CD4-positive, alpha-beta T cell treated with Interferon gamma for 1 hour (primary cell): ENCODE data around the gene MRGPRE.

Experiments used
- DNase-seq: peaks from one replicate; pipeline ENCODE4 v3.0.0-alpha.2; 2020

Gene MRGPRE

DNA sequence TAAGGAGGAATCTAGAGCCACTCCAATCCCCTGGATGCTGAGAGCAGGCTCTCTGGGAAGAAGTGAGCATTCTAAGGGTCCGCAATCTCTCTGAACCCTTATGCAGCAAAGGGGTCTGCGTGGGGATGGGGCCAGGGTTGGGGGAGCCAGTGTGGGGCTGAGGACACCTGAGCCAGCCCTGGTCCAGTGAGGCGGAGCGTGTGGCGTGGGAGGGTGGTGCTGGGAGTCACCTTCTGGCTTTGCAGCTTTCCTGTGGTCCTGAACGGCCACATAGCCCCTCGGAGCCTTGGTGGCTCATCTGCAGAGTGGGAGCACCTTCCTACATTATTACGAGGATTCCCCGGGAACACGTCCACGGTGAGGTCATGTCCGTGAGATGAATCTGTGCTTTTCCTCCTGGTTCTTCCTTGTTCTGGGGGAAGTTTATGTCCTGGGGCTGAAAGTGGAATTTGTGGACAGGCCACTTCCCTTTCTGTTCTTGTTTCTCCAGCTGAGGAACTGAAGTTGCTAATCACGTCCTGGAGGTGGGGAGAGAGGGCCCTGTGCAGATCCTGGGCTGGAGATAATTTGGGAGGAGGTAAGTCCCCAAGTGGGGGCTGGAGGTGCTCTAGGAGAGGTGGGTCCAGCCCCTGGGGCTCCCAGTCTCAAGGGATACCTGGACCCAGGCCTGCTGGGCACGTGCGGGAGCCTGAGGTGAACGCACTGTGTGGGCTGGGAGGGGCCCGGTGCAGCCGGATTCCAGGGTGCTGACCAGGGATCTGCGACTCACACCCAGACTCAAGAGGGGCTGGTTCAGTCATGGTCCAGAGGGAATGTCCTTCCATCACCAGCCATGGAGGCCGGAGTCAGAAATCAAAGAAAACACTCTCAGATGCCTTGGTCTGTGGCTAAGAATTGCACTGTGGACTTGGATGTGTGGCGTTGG lies 6.1 kb downstream of the MRGPRE start:
- DNase-seq, result no peak

DNA sequence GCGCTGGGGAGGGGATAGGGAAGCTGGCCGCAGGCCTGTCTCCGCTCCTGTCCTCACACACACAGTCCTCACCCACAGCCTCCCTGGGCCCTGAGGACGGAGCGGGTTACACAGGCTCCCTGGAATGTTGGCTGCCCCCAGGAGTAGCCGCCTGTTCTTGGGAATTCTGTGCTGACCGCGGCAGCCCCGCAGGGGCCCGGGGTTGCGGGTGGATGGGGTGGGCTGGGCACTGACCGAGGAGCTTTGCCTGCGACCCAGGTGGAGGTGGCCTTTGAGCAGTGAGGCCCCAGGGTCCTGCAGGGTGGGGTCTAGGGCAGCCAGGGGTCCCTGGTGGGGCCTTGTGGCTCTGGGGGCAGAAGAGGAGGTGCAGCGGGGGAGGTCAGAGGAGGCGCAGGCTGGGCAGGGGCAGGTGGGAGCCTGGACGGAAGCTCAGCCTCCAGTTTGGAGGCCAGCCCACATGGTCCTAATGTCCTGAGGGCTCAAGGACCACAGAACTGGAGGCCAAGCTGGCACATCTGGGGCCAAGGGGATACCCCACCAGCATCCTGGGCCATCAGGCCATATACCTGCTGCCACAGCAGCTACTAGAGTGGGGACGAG lies 7.0 kb downstream of the MRGPRE start:
- no peak for DNase-seq

DNA sequence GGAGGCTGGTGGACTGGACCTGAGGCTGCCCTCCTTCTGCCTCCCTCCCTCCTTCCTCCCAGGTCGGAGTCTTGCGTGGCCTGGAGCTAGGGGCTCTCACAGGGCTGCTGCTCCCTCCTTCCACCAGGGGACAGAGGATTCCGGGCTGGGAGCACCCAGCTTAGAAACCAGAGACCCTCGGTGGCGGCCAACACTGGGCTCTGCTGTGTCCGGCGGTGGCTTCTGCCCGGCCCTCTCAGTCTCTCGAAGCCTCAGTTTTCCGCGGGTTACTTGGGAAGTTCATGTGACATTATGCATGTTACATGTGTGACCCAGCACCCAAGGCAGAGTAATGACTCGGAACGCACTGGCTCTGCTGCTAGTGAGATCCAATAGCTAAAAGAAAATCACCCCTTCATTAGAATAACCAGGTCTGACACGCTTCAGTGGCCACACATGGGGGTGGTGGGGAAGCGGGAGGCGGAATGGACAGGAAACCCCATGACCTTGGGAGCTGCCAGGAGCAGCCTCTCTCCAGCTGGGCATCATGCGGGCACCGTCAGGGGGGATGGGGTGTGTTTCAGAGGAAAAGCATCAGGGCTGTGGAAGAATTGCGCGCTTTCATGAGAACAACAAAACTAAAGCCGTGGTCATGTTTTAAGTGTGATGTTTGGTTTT lies 7.7 kb downstream of the MRGPRE start:
- DNase-seq, result no peak

DNA sequence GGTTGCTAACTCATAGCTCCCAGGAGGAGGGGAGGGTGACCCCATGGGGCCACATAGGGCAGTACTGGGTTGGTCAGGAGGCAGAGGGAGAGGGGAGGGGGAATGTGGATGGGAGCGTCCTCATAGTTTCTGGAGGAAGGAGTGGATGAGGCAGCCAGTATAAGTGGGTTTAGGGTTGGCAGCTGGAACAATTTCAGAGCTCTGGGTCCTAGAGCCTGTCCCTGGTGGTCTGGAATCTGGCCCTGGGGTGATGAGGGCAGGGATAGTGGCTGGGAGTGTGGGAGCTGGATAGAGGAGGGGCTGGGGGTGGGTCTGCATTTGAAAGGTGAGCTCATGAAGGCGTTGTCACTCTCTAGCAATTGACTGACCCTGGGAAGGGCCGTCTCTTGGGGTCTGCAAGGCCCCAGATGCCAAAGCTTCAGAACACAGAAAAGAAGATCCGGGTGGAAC lies 8.3 kb downstream of the MRGPRE start:
- DNase-seq, result no peak

DNA sequence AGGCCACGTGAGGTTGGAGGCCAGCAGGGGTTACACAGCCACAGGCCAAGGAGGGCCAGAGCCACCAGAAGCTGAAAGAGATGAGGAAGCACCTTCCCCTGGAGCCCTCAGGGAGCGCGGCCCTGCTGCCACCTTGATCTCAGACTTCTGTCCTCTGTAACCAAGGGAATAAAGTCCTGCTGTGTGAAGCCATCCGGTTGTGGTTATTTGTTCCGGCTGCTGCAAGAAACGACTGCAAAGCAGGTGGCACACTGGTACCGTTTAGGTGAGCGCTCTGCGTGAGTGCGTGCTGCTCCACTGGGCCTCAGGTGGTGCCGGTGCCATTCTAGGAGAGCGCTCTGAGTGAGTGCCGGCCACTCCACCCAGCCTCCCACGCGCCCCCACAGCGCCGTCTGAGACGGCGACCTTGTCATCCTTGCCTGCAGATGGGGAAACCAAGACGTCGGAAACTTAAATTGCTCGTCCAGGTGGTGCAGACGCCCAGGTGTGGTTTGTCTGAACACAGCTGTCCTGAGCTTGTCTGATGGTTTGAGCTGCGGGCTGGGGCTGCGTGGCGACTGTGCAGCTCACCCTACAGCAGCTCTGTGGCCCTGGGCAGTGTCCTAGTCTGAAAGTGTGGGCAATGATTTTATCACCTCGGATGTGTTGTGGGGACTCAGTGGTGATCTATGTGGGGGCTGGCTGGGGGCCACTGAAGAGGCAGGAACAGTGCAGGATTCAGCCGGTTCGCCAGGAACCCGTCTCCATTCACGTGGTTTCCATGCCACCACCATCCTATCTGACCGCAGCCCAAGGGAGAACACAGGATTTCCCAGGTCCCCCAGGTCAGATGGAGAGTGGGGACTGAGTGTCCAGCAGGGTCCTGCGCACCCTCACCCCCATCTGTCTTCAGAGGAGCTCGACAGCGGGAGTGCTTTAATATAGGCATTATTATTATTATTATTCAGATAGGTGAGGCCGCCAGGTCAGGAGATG lies 9.0 kb downstream of the MRGPRE start:
- DNase-seq, result no peak

DNA sequence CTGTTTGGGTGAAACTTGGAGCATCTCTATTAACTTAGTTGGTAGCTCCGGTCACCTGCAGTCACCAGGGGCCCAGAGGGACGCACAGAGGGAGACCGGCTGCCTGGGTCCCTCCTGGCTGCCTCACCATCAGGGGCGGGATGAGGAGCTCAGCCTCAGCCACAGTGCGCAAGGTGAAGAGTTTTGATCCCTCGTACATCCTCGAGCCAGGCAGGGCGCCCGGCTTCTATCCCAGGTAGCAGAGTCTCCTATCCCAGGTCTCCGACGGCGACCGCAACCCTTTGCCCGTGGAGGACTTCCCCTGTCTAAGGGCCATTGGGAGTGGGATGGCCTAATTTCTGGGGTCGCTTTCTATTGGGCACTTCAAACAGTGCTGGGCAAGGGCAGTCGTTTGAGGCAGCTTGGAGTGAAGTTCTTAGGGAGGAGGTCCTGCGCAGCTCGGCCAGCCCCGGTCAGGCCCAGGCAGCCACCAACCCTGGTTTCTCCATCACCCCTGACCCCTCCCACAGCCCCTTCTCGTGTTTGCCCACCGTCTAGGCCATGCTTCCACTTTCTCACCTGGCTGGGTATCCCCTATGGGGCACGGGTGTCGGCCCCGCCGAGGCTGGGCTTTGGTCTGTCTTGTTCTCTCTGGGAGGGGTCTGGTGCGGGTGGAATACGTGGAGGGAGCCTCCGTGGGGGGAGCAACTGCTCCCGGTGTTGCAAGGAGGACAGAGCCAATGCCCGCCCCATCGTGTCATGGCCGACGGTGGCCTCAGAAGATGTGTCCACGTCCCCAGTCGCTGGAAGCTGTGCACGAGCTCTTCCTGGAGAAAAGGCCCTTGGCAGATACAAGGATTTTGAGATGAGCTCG lies 10.0 kb downstream of the MRGPRE start:
- DNase-seq, result no peak

DNA sequence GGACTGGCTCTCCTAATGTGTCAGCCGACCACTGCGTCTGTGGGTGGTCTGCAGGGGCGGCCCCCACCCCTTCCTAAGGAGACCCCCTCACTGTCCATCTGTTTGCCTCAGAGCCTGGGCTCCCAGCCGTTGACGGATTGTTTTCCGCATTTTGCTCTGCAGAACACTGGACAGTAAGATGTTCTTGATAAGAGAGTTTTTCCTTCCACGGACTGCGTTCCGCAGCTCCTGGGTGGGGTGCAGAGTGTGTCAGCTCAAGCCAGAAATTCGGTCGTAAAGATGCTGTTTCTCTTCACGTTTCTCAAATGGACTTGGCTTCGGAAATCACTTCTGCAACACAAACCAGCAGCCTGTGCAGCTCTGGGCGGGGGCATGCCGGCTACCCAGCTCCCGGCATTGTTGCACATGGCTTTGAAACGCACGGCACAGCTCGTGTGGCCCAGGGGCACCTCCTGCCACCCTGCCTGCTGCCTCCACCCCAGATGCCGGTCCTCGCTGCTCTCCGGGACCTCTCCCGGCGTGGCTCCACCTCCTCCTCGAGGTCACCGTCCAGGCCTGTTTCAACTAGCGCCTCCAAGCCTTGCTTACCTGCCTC lies 10.7 kb downstream of the MRGPRE start:
- DNase-seq, result no peak

DNA sequence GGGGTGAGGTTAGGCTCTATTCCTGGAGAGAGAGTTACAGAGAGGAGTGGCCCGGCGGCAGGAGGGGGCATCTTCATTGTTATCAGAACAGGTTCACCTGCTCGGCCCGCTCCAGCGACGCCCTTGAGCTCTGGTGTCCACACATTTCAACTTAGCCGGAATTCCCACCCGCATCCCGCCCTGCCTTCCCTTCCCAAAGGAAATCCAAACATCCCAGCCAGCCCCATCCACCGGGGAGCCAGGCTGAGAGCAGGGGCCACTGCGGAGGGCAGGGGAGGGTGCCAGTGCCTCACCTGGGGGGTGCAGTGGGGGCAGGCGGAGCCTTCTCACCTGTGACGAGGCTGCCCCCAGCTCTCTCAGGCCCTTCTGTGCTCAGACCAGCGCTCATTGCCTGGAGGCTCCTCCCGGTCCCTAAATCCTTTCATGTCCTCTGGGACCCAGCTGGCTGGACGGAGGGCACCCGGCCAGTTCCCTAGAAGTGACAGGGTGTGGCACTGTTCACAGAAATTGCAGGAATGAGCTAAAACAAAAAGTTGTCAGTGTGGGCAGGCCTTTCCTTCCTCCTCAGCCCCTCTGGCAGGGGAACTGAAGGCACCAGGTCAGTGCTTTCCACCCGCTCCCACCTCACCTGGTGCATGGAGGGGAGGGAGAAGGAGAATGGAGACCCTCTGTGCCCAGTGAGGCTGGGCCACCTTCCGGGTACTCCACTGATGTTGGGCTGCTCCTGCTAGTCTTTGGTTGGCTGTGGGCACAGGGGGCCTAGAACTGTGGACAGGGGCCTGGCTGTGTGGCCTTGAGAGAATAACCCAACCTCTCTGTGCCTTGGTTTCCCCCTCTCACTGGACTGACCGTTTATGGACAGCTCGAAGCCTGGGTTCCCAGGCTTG lies 11.5 kb downstream of the MRGPRE start:
- DNase-seq, result no peak

DNA sequence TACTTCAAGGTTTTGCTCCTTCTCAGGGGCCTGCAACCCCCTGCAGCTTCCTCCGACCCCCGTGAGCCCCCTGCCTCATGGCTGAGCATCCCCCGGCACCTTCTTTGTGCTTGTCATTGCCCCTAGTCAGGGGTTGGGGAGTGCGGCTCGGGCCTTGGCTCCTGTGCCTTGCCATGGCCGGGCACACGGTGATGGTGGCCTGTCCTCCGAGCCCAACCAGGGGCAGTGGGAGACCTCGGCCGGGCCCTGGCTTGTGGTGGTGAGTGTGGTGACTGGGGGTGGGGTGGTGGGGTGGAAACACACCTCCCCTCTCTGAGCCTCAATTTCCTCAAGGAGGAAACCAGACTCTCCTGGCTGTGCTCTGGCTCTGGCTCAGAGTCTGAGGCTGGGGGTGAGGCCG lies 12.1 kb downstream of the MRGPRE start:
- DNase-seq, result no peak

DNA sequence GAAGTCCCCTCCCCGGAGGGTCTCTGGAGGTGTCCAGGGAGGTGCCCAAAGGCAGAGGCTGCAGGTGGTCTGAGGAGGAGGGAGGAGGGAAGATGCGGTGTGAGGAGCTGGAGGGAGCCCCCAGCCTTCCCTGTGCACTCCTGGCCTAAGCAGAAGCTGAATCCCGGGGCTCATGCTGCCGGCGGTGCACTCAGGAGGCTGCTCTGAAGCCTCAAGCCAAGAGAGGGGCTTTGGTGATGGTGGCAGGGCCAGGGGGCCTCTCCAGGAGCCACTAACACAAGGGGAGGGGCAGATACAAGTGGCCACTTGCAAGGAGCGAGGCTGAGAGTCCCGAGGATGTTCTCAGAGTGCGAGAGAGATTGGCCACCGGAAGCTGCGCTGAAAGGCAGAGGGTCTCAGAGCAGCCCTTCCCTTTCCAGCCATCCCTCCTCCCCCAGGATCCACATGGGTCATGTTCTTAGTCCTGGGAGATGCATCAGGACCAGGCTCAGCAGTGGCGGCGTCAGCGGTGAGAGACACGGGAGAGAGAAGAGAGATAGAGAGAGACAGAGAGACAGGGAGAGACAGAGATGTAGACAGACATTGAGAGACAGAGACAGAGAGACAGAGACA lies 12.8 kb downstream of the MRGPRE start:
- DNase-seq, result no peak

DNA sequence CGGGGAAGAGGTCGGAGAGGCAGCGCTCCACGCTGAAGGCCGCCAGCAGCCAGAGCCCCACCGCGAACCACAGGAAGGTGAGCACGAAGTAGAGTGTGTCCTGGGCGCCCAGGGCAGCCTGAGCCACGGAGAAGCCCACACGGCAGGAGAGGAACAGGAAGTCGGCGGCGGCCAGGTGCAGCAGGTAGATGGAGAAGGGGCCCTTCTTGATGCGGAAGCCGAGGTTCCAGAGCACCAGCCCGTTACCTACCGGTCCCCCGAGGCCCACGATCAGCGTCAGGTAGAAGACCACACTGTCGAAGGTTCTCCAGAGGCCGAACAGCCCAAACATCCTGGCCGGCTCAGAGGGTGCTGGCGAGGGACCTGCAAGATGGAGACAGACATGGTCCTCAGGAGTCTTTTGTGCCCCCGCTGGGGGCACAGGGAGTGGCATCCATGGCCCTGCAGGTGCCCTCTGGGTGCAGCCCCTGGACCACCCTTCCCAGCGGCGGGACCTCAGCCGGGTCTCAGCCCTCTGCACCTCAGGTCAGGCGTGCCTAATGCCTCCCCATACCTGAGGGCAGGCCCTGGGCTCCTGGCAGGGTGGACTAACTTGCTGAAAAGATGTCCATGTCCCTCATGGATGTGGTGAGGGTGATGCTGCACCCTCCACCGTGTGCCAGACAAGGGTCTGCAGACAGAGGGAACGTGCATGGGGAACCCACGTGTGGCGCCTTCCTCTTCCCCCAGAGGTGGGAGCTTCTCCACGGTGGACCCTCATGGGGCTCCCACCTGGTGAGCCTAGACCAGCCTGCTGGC lies 13.5 kb downstream of the MRGPRE start, which contains the start of gene MRGPRG:
MRGPRG (minus strand) TSS at position 331 of the 798 bp plus-strand sequence; CDS start at position 331, 0 bp downstream.
- no peak for DNase-seq

DNA sequence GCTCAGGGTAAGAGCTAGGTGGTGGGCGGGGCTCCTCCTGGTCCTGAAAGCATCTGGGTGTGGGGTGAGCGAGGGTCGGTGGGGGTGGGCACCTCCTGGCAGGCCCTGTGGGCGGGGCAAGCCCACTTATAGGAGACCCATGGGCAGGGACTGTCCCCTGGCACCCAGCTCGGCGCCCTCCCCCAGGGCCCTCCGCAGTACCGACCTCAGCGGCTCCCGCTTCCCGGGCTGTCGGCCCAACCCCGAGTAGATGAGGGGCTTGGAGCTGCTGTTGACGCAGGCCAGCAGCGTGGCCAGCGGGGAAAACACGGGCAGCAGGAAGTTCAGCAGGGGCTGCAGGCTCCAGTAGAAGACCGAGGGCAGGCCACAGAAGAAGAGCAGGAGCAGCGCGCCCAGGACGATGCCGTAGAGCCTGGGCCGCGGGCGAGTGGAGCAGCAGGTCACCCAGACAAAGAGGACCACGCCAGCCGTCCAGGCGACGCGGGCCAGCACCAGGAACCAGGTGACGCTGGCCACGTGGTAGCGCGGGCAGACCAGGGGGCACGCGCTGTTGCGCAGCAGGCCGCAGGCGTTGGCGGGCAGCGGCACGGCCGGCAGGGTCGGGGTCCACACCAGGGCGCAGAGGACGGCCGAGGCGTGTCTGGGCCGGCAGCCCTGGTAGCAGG lies 14.3 kb downstream of the MRGPRE start:
- DNase-seq, result no peak

DNA sequence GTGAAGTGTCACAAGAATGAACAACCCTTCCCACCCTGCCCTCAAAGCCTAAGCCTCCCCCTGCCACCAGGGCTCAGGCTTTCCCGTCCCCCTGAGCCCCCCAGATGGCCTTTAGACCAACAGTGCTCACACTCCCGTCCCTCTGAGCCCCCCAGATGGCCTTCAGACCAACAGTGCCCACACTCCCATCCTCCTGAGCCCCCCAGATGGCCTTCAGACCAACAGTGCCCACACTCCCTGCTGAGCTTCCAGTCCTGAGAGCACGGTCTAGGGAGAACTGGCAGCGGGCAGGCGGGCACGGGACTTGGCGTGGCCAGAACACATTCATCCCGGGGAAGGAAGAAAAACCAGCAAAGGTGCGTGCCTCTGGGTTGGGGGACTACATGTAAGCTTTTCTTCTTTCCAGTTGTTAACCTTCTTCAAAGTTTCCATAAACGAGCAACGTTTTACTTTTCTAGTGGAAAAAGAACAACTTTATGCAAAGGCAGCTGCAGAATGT lies 16.1 kb downstream of the MRGPRE start:
- no peak for DNase-seq

DNA sequence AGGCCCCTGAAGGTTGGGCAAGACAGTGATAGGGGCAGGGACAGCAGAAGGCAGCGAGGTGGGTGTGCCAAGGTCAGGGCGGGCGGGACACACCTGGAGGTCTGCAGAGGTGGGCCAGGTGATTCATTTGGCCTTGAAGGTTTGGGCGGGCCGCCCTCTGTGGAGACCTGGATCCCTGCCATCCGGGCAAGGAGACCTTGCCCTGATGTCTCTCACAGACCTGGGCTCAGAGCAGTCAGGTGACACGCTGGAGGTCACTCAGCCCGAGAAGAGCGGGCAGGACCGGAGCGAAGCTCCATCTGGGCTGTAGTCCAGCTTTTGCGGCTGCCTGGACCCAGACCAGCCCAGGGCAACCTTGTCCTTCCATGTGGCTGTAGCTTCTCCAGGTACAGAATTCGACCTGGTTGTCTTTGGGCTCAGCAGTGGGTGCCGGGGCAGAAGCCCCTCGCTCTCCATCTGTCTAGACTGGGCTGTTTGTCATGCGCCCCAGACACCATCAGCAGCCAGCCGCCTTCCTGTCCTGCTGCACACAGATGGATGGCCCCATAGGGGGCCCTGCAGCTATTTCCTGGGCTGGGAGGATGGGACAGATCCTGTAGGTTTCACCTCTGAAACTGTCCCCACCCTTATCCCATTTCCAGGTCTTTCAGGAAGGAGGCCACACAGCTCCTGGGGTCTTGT lies 16.7 kb downstream of the MRGPRE start:
- no peak for DNase-seq

DNA sequence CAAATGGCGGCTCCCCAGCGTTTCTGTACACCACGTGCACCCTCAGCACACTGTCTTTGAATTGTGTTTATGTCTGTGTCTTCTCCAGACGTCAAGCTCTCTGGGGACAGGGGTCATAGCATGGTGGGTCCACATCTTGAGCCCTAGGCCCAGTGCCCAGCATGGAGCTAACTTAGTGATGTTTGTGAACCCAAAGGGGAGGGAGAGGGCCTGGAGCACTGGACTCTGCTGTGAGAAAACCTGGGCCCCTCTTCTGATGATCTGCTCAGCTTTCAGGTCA lies 17.9 kb downstream of the MRGPRE start:
- DNase-seq, result no peak

DNA sequence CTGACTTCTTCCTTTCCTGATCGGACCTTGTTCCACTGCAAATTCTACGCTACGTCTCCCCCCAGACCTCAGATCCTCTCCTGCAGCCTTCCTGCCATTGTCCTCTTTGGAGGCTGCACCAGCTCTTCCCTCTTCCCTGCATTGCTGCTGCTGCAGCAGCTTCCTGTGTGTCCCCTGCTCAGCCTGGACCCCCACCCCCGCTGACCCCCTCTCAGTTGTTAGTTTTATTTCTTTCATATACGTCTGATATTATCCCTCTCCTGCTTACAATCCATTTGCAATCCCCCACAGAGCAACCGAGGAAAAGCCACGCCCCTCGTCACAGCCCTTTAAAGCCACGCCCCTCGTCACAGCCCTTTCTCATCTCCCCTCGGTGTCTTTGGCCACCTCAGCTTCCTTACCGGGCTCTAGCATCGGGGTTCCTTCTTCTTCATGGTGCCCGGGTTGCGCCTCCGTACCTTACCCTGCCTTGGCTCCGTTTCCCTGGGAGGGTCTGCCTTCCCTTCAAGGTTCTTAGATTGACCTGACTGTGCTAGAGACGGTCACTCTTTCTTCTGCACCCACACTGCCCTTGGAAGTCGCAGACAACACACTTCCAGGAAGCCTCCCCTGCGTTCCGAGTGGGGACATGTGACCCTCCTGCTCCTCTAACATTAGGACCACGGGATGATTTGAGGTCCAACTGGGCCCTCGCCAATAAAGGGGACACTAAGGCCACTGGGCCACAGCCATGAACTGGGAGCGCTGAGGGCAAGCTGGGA lies 18.4 kb downstream of the MRGPRE start:
- DNase-seq, result no peak

DNA sequence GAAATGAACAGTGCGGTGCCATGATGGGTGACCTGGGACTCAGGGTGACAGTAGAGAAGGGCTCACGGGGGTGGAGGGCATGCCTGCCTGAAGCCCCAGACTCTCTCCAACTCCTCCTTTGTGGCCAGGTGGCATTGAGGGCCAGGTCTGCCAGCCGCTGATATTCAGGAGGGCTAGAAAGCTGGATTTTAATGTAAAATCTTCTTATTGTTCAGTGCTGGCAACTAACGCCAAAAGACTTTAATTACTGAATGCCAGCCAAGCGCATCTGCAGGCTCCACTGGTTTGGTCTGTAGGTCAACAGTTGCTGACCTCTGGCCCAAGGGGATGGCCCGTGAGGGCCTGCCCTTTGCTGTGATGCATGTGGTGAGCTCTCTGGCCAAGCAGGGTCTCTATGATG lies 23.9 kb downstream of the MRGPRE start:
- DNase-seq, result no peak
